Measurements from ENCODE around the gene GSTT2.

The GSTT2 gene

GRCh38 chr22:24009227-24010017 lies 29.5 kb downstream of the GSTT2 start:
- DNase-seq (ENCODE audit: low read depth): no peak

- DNase-seq (ENCODE audit: low read depth): no peak
Observed at GRCh38 chr22:24010018-24010391, 30.1 kb downstream of the GSTT2 start.

GRCh38 chr22:24011735-24012068 lies 31.8 kb downstream of the GSTT2 start:
- no peak for DNase-seq (ENCODE audit: low read depth)

GRCh38 chr22:24016156-24016555 lies 36.2 kb downstream of the GSTT2 start:
- DNase-seq (ENCODE audit: low read depth): no peak

DNA sequence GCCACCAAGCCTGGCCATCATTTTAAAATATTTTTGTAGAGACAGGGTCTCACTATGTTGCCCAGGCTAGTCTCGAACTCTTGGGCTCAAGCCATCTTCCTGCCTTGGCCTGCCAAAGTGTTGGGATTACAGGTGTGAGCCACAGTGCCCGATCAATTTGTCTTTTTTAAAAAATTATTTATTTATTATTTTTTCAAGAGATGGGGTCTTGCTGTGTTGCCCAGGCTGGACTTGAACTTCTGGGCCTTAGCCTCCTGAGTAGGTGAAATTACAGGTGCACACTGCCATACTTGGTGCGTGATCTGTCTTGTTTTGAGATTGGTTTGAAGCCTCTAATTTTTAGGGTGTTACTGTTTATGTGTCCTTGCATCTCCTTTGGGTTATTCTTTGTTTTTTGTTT lies 41.4 kb downstream of the GSTT2 start:
- DNase-seq (ENCODE audit: low read depth): no peak

DNA sequence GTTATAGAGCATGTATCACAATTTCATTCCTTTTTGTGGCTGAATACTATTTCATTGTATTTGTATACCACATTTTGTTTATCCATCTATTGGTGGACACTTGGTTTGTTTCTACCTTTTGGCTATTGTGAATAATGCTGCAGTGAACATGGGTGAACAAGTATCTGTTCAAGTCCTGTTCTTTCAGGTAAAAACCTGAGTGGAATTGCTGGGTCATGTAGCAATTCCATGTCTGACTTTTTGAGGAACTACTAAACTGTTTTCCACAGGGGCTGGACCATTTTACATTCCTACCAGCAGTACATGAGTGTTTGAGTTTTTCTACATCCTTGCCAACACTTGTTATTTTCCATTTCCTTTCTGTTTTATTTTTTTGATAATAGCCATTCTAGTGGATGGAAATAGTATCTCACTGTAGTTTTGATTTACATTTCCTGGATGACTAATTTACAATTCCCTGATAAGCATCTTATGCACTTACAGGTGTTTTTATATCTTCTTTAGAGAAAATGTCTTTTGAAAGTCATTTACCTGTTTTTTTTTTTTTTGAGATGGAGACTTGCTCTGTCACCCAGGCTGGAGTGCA lies 43.4 kb downstream of the GSTT2 start:
- DNase-seq (ENCODE audit: low read depth): no peak

DNA sequence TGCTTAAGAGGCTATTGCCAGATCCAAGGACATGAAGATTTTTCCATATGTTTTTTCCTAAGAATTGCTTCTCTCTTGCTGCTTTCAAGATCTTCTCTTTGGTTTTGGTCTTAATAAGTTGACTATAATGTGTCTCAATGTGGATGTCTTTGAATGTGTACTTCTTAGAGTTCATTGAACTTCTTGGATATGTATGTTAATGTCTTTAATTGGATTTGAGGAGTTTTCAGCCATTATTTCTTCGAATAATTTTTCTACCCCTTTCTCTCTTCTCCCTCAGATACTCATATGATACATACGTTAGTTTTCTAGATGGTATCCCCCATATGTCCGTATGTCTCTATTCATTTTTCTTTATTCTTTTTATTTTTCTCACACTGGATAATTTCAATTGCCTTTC lies 44.4 kb downstream of the GSTT2 start:
- DNase-seq (ENCODE audit: low read depth): no peak

DNA sequence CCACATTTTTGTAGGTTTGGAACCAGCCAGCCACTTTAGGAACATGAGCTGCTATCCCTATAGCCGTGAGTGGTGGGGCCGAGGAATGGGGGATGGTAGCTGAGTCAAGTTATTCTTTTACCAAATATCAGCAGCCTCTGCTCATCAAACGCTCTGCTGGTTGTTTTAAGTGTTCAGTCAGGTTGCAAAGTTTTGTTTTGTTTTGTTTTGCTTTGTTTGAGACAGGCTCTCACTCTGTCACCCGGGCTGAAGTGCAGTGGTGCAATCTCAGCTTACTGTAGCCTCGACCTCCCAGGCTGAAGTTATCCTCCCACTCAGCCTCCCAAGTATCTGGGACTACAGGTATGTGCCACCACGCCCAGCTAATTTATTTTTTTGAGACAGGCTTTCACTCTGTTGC lies 45.5 kb downstream of the GSTT2 start:
- DNase-seq (ENCODE audit: low read depth): no peak

DNA sequence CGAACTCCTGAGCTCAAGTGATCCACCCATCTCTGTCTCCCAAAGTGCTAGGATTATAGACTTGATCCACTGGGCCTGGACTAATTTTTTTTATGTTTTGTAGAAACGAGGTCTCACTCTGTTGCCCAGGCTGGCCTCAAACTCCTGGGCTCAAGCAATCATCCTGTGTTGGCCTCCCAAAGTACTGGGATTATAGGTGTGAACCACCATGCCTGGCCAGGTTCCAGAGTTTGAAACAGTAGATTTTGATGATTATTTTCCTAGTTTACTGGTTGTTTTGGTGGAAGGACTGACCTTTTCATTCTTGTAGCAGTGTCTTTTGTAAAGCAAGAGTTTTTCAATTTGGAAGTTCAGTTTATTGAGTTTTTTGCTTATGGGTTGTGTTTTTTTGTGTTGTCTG lies 46.1 kb downstream of the GSTT2 start:
- no peak for DNase-seq (ENCODE audit: low read depth)

- no peak for DNase-seq (ENCODE audit: low read depth)
Observed at GRCh38 chr22:24026733-24027132, 46.8 kb downstream of the GSTT2 start.

DNA sequence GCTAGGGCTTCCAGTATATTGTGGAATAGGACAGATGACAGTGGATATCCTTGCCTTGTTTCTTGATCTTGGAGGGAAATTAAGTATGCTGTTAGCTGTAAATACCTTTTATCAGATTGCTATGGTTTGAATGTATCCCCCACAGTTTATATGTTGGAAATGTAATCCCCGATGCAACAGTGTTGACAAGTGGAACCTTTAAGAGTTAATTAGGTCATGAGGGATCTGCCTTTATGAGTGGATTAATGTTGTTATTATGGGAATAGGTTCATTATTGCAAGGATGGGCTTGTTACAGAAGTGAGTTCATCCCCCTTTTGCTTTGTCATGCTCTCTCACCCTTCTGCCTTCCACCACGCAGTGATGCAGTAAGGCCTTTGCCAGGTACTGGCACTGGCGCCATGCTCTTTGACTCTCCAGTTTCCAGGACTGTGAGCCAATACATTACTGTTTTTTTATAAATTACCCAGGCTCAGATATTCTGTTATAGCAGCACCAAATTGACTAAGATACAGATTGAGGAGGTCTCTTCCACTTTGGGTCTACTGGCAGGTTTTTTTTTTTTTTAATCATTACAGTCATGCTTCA lies 47.5 kb downstream of the GSTT2 start:
- no peak for DNase-seq (ENCODE audit: low read depth)

- DNase-seq (ENCODE audit: low read depth): no peak
Observed at GRCh38 chr22:24027991-24028390, 48.1 kb downstream of the GSTT2 start.

GRCh38 chr22:24028533-24028932 lies 48.6 kb downstream of the GSTT2 start:
- no peak for DNase-seq (ENCODE audit: low read depth)

DNA sequence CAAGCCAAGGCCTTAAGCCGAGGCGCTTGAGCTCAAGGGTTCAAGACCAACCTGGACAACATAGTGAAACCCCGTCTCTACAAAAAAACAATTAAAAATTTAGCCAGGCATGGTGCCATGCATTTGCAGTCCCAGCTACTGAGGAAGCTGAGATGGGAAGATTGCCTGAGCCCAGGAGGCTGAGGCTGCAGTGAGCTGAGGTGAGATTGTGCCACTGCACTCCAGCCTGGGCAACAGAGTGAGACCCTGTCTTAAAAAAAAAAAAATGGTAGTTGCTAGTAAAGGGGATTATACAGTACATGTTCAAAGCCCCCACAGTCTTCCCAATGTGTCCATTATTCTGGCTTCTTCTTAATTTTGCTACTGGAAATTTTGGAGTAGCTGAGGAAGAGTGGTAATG lies 49.4 kb downstream of the GSTT2 start:
- DNase-seq (ENCODE audit: low read depth): no peak

GRCh38 chr22:24030186-24030702 lies 50.3 kb downstream of the GSTT2 start:
- no peak for DNase-seq (ENCODE audit: low read depth)
